Measurements from ENCODE around the gene MSANTD2. TPM values are rescaled to one million over a fixed set of nuclear protein-coding genes. Genes with fewer than 3 reads are reported as not detected.

Gene MSANTD2
- total and polyA plus RNA-seq, 9 of the 15 experiments (the other 6 are each of a cell fraction or from before 2014, with no cell fraction given), result 1.3 to 9.9 (median 5.3) TPM

DNA sequence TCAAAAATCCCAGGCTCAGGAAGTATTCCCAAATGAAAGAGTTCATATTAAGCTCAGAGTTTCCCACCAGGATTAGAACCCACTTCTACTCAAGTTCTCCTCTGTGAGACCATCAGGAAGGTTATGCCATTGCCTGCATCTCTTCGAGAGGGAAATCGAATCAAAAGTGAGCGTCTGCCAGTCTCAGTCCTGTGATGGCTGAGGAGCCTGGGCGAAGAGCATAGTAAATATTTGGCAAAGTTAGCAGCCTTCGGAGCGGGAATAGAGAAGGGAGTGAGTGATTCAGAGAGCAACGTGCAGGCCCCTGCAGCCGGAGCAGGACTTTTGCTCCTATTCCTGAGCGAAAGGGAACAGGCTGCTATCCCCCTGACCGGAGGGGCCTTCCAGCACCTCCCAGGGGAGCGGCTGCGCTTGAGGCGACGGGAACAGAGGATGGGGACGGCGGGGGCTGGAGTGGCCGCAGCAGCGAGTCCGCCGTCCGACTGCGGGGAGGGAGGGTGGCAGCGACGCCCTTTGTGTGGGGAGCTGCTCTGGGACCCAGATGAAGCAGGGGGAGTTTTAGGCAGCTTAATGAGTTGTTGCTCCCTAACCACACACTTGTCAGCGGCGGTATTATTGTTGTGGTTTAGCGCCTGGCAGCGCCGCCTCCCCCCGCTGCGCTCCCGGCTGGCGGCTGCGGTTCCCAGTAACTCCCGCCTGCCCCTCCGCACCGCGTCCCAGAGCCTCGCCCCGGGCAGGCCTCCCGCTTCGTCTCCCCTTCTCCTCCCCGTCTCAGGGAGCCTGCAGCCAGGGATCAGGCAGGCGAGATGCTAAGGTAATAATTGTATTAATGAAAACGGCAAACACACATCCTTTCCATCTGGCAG, 82.2 kb downstream of the MSANTD2 start:
- CTCF ChIA-PET (ENCODE audit: low intra/inter-chr PET ratio), result no interaction called here
- in situ Hi-C loops (cut with MboI), result no loop called here
- DNase-seq (ENCODE audit: extremely low read depth in 1 of 4, low spot score in 3 of 4), result no peak
- H3K79me2 ChIP-seq (ENCODE audit: control insufficient read depth, insufficient read depth, low read length), result no peaks in the 10 kb centered on the region
- H3K4me2 ChIP-seq (ENCODE audit: insufficient read depth, low read length), result no peak overlapping the region
- 8% methylated on average over 35 of the region's 45 CpGs for WGBS (ENCODE audit: insufficient coverage, low coverage, missing lambda C conversion rate)
- no peaks in the 10 kb centered on the region for H3K9me3 ChIP-seq (replicated peaks; ENCODE audit: control insufficient read depth, insufficient read depth, low read depth, low read length)
- intact Hi-C loops (cut with micrococcal nuclease), result no loop called here
- BruUV-seq (replicated peaks), result no TSS peak
- peaks cover 0 to 7% of the 10 kb centered on the region in 2 experiments; a peak in 1 of 5 replicates for H3K4me1 ChIP-seq (replicated peaks in 1 of 2; ENCODE audit: control insufficient read depth in 2 of 2, insufficient read depth in 2 of 2, low read length in 2 of 2)
- H3K4me3 ChIP-seq, result no peak overlapping the region
- no peak overlapping the region for H3K27ac ChIP-seq (ENCODE audit: extremely low read depth, low read depth, low read length)
- no peaks in the 10 kb centered on the region for H3K9me1 ChIP-seq (ENCODE audit: control insufficient read depth, insufficient read depth, low read length)
- POLR2A ChIA-PET, result no interaction called here
- H3K9ac ChIP-seq (ENCODE audit: insufficient read depth in 1 of 2, low read depth in 2 of 2, low read length in 2 of 2), result peak overlapping the region in 1 of 2 experiments; percentile 17; a peak in 1 of 4 replicates
- H3K36me3 ChIP-seq (ENCODE audit: control insufficient read depth, insufficient read depth, low read length), result no peaks in the 10 kb centered on the region
- no peak; the same call in 1 of the 3 replicates for ATAC-seq
- no peak overlapping the region for H2AFZ ChIP-seq (ENCODE audit: low read depth, low read length)
- no peaks in the 10 kb centered on the region for H4K20me1 ChIP-seq (replicated peaks; ENCODE audit: control insufficient read depth, insufficient read depth, low read length)
- no peak for FAIRE-seq
- H3K27me3 ChIP-seq (ENCODE audit: control insufficient read depth in 2 of 2, insufficient read depth in 2 of 2, low read length in 2 of 2), result peaks cover 58 to 63% of the 10 kb centered on the region in 2 experiments
- TF ChIP-seq, protein P1, sequence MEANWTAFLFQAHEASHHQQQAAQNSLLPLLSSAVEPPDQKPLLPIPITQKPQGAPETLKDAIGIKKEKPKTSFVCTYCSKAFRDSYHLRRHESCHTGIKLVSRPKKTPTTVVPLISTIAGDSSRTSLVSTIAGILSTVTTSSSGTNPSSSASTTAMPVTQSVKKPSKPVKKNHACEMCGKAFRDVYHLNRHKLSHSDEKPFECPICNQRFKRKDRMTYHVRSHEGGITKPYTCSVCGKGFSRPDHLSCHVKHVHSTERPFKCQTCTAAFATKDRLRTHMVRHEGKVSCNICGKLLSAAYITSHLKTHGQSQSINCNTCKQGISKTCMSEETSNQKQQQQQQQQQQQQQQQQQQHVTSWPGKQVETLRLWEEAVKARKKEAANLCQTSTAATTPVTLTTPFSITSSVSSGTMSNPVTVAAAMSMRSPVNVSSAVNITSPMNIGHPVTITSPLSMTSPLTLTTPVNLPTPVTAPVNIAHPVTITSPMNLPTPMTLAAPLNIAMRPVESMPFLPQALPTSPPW (CRISPR knock-in tag; IDR thresholded peaks at IDR 0.05), result peak; percentile 43; the same call in 1 of the 2 replicates
- TF ChIP-seq ZBTB5 (IDR thresholded peaks at IDR 0.05) (no peak), HOXB6 (CRISPR knock-in tag; IDR thresholded peaks at IDR 0.05; ENCODE audit: borderline replicate concordance) (no peak), TCF7 (IDR thresholded peaks at IDR 0.05; ENCODE audit: borderline replicate concordance) (peak; percentile 54; the same call in 1 of the 2 replicates)
